GM10847 (cell line): ENCODE data around the gene GPRC5B.

Experiments
- POLR2A ChIP-seq: IDR thresholded peaks from 2 replicates; pipeline ENCODE4 v1.6.1; 2011; ENCODE audit not compliant: insufficient read length; ENCODE audit errors: extremely low read depth

GPRC5B gene

DNA sequence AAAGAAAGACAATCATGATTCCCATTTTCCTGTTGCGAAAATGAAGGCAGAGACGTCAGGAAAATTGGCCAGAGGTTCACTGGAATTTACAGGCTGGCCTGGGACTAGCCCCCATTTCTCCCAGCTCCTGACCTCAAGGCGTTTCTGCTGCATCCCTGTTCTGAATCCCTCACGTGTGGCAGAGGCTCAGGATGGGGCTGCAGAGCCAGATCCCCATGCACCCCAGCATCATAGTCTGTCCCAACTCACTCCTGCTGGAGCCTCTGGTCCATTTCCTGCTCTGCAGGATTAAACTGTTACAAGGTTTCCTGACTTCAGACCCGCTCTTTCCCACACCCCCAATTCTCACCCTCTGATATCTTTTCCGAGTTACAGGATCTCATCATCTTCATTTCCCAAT, 2.9 kb downstream of the GPRC5B start:
- TF ChIP-seq POLR2A = no peak

DNA sequence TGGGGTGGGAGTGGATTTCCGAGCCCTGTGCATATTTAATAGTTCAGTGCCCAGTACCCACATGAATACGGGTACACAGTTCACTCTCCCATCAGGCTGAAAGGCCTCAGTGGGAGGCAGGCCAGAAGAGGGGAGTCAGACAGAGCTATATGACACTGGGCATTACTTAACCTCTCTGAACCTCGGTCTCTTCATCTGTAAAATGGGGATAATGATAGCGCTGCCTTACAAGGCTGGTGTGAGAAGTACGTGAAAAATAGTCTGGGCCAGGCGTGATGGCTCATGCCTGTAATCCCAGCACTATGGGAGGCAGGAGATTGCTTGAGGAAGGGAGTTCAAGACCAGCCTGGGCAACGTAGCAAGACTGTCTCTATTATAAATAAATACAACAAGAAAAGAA, 3.6 kb downstream of the GPRC5B start:
- no peak for TF ChIP-seq POLR2A

DNA sequence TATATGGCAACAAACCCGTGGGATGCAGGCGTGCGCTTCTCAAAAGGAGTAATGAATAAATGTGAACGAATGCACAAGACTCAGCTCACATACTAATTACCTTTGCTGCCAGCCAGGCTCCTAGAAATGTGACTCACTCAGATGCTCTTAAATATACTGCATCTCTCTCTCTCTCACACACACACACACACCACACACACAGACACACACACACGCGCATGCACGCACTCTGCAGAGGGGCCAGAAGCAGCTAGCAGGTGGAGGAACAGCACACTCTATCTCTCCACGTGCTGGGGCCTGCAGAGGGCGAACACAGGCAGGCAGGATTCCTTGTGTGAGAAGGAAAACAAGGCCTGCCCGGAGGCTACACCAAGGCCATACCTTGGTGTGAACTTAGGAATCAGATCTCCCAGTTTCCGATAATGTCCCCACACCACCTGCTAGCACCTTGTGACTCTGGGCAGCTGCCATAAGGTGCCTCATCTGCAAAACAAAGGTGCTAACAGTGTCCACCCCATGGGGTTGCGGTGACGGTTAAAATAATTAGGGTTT, 5.3 kb downstream of the GPRC5B start:
- TF ChIP-seq POLR2A = no peak

DNA sequence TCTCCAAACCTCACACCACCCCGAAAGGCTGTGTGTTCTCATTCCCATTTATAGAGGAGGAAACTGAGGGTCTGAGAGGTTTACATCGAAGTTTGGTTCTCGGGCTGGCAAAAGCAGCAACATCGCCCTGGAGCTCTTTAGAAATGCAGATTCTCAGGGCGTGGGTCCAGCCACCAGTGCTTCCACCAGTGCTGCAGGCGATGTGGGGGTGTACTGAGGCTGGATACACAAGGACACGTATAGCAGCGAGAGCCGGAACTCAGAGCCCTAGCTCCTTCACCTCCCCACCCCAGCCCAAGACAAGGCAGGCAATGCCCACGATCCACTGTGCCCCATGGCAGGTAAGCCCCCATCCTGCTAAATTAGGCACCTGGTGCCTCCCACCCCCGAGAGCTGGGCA, 5.9 kb downstream of the GPRC5B start:
- TF ChIP-seq POLR2A = no peak

DNA sequence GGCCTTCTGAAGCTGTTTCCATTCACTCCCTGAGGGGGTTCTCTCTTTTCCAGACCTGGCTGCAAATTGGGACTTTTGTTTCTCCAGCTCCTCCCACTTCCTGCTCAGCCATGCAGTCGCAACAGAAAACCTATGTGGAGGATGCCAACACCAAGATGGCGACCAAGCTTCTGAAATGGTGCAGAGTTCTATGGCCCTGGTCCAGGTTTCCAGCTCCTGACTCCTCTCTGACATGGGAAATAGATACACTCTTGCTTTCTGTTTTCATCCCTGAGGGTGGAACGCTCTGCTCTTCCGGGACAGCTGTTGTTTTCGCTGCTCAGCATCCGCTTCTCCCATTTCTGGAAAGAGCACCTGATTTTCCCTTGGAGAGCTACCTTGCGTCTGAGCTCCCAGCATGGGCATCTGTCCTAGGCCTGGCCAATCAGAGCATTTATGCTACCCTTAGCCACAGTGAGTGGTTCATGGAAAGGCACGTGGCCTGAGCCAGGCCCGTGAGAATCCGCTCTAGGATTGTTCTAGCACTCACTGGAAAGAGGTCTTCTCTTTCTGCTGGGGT, 8.1 kb downstream of the GPRC5B start:
- TF ChIP-seq POLR2A = no peak

DNA sequence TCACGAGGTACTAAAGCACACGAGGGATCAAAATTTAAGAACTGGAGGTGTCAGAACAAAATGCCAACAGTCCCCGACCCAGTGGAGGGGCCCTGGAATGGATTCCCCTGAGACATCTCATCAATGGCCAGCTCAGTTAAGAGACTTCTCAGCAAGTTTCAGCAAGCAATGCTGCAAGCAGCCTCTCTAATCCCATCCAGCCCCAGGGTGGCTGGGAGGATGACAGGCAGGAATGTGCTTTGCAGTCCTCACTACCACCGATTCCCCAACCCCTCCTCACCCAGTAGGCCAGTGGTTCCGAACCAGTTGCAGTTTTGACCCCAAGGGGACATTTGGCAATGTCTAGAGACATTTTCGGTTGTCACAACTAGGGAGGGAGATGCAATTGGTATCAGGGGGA, 8.7 kb downstream of the GPRC5B start:
- no peak for TF ChIP-seq POLR2A

DNA sequence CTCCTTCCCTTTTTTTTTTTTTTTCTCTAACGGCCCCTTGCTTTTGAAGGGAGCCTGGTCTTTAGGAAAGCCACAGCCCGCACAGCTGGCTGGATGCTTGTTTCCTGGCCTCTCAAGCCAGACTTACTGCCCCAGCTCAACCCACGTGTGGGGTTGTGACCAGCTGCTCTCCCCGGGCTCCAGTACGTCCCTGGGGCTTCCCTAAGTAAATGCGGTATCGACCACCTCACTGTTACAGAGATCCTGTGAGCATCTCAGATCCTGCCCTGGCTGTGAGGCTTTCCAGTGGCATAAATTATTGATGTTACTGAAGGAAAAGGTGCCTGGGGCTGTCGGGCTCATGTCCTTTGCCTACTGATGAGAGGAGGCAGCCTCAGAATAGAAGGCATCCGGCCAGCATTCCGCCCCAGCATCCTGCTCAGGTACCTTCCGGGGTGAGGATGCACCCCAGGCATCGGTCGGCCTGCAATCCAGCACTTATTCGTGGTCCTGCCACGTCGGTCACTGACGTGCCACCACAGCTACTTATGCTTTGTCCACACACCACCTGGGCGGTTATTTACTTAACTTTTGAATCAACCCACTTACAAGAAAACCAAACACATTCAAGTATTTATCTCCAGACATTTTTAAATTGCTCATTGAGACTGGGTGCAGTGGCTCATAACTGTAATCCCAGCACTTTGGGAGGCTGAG, 9.6 kb downstream of the GPRC5B start:
- TF ChIP-seq POLR2A = no peak

DNA sequence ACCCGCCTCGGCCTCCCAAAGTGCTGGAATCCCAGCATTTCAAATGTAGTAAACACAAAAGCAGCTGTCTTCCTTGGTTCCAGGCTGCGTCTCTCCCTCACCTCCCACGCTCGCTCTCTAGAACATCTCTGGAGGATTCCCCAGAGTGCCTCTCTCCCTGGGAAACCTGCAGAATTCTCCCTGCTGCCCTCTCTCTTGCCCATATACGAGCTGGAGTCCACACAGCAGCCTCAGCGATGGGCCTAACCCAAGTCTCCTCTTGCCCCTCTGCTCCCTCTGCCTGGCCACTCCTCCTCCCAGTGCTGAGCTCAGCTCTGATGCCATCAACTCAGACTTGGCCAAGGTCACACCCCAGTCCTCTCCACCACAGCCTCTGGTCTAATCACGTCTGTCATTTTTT, 10.6 kb downstream of the GPRC5B start:
- no peak for TF ChIP-seq POLR2A

DNA sequence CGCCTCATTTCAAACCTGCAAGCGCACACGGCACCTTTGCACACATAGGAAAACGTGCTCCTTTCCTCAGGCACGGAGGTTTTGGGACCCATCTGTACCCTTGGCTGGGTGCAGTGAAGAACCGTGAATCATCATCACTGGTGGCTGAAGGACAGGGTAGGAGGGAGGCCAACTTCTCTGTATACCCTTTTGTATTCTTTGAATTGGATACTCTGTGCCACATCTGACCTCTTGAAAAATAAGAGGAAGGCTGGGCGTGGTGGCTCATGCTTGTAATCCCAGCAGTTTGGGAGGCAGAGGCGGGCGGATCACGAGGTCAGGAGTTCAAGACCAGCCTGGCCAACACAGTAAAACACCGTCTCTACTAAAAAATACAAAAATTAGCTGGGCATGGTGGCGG, 11.7 kb downstream of the GPRC5B start:
- no peak for TF ChIP-seq POLR2A

DNA sequence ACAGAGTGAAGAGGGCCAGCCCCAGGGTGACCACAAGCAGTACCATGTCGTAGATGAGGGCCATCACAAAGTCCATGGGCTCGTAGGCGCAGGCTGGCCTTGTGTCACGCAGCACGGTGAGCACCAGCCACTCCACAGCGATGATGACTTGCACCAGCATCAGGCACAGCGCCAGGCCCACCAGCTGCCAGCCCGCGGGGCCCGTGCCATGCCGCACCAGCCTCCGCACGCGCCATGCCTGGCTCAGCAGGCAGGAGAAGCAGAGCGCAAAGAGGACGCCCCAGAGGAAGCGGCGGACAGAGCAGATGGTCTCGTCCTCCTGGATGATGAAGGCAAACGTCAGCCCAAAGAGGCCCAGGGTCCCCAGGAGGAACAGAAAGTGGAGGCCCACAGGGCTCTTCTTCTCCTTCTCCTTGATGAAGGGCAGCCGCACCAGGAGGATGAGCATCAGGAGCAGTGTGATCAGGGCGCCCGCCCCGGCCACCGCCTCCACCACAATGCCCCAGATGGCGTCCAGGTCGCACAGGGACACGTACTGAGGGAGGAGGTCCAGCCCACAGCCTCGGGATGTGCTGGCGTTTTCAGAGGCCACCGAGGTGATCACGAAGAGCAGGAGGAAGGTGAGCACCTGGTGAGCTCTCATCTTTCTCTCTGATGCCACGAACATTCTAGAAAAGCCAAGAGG, 12.3 kb downstream of the GPRC5B start:
- TF ChIP-seq POLR2A = no peak

DNA sequence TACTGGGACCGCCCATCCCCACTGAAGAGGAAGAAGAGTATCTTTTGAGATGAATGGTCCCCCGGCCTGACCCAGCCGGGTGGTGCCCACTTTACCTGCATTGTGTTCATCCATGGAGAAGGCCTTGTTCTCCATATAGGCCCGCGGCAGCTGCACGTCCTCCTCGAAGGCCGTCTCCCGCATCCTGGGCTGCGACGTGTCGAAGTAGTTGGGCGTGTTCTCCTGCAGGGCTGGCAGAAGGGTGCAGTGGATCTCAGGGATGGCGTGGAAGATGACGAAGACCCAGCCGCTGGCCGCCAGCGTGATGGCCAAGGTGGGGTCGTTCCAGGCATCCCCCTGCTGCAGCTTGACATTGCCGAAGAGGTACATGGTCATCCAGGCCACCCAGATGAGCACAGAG, 12.9 kb downstream of the GPRC5B start:
- no peak for TF ChIP-seq POLR2A

DNA sequence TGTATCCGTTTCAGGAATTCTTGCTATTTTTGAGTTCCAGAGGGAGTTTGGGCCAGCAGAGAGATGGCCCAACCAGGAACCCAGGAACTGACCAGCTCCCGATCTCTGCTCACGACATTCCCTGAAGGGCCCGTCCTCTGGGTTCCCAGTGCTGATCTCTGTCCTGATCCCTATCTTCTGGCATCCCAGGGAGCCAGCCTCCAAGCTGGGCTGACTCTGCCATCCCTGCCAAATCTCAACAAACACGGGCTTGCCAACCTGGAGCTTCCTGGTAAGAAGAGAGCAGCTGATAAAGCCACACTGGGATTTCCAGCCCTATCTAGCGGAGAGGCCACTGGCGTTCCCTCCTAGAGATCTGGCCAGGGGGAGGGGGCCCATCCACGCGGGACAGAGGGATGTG, 16.2 kb downstream of the GPRC5B start:
- TF ChIP-seq POLR2A = no peak

DNA sequence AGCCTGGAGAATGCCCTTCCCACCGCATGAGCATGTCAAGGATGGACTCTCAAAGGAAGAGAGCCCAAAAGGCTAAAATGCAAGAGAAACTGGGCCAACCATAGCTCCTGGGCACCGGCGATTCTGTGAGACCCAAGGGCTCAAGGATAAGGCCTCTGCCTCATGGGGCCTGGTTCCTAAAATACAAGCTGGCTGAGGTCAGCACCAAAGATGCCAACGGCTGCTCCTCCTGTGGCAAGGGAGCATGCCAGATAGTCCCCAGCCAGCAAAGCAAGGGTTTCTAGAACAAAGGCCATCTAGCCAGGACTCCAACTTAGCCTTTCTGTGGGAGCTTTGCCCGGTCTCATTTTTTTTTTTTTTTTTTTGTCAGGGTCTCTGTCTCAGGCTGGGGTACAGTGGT, 20.1 kb downstream of the GPRC5B start:
- TF ChIP-seq POLR2A = no peak

DNA sequence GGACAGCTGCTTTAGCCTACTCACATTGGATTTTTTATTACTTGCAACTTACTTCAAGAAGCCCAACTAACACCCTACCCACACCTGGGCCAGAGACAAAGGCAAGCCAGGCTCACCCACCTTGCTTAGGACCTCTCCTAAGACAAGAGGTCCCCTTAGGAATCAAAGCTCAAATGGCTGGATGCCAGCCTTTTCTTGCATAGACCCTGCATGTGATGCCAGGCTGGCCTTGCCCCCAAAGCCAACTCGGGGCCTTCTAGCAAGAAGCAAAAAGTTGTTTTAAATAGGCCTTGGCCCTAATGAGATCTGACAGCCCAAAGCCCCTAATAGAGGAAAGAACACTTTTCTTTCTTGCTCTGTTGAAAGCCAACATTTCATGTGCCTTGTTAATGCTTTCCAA, 20.7 kb downstream of the GPRC5B start:
- TF ChIP-seq POLR2A = no peak

DNA sequence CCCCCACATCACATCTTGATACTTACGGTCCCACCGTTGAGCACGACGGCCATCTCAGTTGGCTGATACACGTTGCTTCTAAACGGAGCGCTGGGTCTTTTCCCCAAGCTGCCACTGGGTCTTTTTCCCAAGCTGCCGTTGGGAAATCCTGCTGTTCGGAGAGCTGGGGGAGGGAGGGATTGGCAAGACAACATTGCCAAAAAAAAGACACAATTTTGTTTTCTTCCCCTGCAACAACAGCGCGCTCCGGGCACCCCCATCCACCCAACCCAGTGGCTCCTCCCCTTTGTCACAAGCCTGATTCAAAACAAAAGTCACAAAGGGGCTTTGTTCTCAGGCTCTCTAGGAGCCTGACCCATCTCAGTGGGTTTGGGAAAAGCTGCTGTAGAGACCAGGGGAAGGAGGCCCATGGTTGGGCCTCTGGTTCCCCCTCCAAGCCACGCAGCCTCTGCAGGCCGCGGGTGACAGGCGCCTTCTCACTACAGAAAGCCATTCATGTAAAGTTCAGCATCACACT, 22.8 kb downstream of the GPRC5B start:
- no peak for TF ChIP-seq POLR2A

DNA sequence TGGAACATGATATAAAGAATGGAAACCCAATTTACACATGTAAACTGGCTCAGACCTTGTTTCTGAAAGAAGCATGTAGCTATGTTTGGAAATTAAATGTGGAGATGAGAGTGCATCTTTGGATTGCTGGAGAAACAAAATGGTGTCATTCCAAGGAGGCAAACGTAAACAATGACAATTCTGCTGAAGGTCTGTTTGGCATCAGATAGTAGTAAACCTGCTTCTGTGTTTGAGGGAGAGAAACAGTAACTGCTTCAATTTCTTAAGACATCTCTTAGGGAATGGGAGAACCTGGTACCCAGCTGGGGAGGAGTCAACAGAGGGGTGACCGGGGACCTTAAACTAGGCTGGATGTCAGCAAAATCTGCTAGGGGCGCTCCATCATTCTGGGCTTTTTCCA, 23.5 kb downstream of the GPRC5B start:
- TF ChIP-seq POLR2A = no peak
